ENCODE measurements around the gene LRP1-AS.

LRP1-AS gene

GRCh38 chr12:57098546-57098945, 48.9 kb downstream of the LRP1-AS start:
- no peak for DNase-seq (ENCODE audit: low read depth in 2 of 2)

DNA sequence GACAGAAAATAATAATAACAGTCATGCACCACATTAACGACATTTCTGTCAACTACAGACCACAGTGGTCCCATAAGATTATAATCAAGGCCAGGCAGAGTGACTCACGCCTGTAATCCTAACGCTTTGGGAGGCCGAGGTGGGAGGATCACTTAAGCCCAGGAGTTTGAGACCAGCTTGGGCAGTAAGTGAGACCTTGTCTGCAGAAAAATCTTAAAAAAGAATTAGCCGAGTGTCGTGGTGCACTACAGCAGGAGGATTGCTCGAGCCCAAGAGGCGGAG, 49.9 kb downstream of the LRP1-AS start:
- no peak for DNase-seq (ENCODE audit: low read depth in 2 of 2)

DNA sequence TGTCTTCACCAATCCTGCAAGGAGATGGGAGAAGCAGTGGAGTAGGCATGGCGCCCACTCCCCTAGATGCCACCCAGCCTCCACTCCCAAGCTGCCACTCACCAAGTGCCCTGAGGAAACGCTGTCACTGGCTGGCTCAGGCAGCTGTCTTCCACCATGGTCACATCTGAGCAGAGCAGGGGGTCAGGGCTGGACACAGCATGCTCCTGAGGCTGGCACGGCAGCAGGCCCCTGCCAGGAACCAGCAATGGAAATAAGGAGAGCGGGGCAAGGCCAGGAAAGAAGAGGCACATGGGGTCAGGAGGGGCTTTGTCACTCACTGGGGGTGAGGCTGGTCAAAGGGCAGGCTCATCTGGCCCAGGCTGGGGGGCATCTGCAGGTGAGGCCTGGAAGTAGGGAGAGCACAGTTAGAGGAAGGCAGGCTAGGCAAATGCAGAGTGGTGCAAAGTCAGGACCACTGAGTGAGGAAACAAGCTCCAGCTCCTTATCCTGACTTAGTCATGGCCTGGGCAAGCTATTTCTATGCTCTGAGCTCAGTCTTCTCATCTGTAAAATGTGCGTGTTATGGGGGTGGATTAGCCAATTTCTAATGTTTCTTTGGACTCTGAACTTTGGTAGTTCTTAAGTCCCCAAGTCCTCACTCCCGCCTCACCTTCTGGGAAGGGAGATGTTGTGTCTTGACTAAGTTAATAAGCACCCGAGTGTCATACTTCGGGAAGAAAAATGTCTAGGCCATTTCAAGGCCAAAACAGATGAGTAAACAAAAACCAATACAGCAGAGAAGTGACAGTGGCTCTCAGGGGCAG, 50.5 kb downstream of the LRP1-AS start:
- no peak for DNase-seq (ENCODE audit: low read depth in 2 of 2)

GRCh38 chr12:57096099-57096572, 51.3 kb downstream of the LRP1-AS start:
- no peak for DNase-seq (ENCODE audit: low read depth in 2 of 2)

DNA sequence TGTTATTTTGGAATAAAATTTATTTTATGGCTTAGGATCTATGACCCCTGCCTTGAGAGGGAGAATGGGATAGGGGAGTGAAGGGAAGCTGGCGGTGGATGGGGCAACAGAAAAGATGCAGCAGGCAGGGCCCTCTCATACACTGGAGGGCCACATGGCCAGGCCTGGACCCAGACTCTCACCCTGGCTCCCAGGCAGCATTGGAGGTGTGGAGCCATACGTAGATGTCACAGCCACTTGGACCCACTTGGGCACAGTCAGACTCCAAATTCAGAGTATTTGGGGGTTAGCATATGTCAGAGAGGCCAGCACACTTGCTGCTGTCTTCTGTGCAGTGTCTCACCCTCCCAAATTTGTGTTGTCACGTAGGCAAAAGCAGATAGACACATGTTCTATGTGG, 52.0 kb downstream of the LRP1-AS start:
- DNase-seq (ENCODE audit: low read depth in 2 of 2): no peak

Data from stimulated activated CD8-positive, alpha-beta memory T cell treated with anti-CD3 and anti-CD28 coated beads, Interleukin-2, amount 100 ng/mL, for 1 hour (primary cell).